GM18517 (cell line): Measurements from ENCODE around the gene COX6B2.
A peak's percentile ranks its signal among the peaks of the same experiment; 100 is the strongest.

Source experiments
- ATAC-seq: cut with Tn5 transposase; IDR thresholded peaks from one replicate; pipeline ENCODE4 v1.9.1; 2021; ENCODE audit warnings: mild to moderate bottlenecking, moderate library complexity; ENCODE audit not compliant: unreplicated experiment

COX6B2 gene

GRCh38 chr19:55315956-55316525, 38.5 kb downstream of the COX6B2 start:
- no peak for ATAC-seq

DNA sequence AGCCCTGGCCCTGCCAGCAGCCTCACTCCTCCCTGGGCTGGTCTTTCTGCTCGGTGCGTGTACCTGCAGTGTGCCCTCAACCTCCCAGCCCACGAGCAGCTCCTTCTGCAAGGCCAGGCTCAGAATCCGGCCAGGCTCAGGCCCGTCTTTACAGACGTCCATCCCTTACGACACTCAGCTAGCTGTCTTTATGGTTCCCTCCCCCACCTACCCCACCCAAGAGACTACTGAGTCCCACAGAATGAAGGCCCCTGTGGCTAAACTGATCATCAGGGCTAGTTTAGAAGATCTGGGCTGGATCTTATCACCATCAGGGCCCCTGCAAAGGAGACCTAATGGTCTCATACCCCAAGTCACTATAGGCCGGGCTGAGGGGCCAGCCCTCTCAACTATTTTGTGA, 40.1 kb downstream of the COX6B2 start:
- no peak for ATAC-seq

DNA sequence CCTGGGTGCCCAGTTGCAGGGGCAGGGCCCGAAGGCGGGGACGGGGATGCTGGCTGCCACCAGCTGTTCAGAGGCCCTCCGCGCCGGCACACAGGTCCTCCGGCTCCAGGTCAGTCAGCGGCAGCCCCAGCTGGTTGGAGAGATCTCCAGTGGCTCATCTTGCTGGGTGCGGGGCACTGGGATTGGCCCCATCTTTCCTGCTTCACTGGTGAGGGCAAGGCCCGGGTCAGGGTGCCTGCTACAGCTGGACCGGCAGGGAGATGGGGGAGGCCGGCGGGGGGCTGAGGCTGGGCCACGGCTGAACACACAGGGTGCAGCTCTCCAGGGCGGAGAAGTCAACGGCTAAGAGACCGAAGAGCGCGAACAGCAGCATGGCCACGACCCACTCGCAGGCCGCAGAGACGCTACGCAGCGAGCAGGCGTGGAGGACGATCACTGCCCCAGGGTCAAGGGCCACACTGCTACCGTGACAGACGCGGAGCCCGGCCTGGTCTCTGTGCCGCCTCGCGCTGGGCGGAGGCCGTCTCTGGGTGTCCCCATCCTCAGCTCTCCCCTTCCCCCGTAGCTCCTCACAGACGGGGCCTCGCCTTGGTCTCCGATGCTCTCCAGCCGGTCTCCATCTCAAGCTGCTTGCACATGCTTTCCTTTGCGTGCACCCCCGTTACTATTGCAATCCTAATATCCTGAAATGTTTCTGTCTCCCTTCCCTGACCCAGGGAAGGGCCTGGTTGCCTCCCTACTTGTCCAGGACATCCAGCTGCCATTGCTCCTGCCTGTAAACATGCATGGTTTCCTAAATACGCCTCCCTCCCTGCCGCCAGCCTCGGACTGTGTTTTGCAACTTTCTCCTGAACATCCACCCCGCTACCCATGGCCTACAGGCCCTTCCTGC, 41.7 kb downstream of the COX6B2 start:
- no peak for ATAC-seq

DNA sequence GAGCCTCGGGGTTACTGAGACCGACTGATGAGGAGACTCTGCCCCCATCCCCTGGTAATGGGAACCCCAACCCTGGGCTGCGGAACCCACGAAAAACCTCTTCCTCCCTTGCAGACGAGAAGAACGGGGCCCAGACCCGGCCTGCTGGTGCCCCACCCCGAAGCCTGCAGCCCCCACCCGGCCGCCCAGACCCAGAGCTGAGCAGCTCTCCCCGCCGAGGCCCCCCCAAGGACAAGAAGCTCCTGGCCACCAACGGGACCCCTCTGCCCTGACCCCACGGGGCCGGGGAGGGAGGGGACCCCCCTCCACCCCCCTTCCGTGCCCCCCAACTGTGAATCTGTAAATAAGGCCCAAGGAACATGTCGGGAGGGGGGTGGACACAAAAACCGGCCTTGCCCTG, 42.7 kb downstream of the COX6B2 start:
- no peak for ATAC-seq

DNA sequence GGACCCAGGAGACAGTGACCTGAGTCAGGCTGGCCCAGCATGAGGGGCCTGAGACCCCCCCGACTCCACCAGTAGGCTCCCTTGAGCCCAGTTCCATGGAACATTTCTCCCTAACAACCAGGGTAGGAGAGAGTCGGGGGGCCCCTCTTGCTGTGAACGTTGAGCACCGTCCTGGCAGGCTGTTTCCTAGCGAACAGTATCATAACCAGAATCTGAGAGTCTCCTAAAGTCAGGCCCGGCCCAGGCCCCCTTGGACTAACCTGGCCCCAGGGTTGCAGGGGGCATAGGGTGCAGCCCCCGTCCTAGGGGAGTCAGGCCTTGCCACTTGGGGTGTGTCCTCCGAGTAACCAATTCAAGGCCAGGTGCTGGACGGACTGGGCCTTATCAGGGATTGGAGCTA, 43.1 kb downstream of the COX6B2 start:
- ATAC-seq: no peak

GRCh38 chr19:55310498-55310897, 44.0 kb downstream of the COX6B2 start:
- ATAC-seq: no peak

- no peak for ATAC-seq
These were observed 45.1 kb downstream of the COX6B2 start for GRCh38 chr19:55309448-55309847.

GRCh38 chr19:55308281-55308680, 46.2 kb downstream of the COX6B2 start:
- no peak for ATAC-seq

- ATAC-seq: no peak
These were observed 47.8 kb downstream of the COX6B2 start for GRCh38 chr19:55306712-55307111.

DNA sequence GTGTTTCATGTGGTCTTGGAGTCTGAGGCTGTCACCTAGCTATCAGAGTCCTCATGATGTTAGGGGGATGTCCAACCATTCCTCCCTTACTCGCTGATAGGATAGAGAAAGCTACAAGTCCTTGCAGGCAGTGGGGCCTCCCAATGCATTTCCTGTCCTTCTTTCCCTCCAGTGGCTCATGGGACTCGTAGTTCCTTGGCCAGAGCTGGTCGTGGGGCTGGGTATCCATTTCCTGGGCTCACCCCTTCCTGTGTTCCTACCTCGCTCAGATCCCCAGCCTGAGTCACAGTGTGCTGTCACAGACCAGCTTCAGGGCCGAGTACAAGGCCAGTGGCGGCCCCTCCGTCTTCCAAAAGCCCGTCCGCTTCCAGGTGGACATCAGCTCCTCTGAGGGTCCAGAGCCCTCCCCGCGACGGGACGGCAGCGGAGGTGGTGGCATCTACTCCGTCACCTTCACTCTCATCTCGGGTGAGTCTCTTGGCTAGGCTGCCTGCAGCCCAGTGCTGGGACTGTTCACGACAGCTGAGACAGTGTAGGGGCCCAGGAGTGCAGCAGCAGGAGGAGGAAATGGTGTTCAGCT, 48.4 kb downstream of the COX6B2 start:
- ATAC-seq: no peak

GRCh38 chr19:55305491-55305890, 49.0 kb downstream of the COX6B2 start:
- ATAC-seq: no peak

GRCh38 chr19:55304980-55305379, 49.5 kb downstream of the COX6B2 start:
- ATAC-seq: no peak

GRCh38 chr19:55304279-55304978, 50.1 kb downstream of the COX6B2 start:
- ATAC-seq: no peak

- ATAC-seq: no peak
These were observed 51.0 kb downstream of the COX6B2 start for GRCh38 chr19:55303477-55303876.

- no peak for ATAC-seq
These were observed 52.2 kb downstream of the COX6B2 start for GRCh38 chr19:55302318-55302703.

- ATAC-seq: peak; percentile 59
These were observed 52.8 kb downstream of the COX6B2 start for GRCh38 chr19:55301459-55302317.

- no peak for ATAC-seq
These were observed 53.5 kb downstream of the COX6B2 start for GRCh38 chr19:55300886-55301458.

DNA sequence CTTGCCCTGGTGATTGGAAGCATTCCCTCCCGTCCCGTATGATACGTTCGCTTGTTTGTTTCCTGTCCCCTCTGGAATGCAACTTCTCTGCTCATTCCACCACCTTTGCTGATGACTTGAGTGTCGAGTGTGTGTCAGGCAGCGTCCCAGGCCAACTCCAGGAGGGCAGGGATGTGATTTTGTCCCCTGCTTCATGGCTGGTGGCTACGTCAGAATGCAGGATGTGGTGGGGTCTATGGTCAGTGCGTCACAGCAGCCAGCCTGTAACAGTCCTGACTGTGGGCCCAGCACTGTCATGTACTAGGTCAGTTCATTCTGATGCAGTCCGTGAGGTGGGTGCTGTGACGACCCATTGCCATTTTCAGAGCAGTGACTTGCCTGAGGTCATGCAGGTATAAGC, 54.5 kb downstream of the COX6B2 start:
- no peak for ATAC-seq
